ENCODE measurements around the gene ZNF846. TPM values are rescaled to one million over a fixed set of nuclear protein-coding genes. Genes with fewer than 3 reads are reported as not detected.
"Not testable (repeated sequence)": the region's sequence is repeated elsewhere in the genome, so short reads cannot be mapped to it uniquely, and the experiment has no call there.

Gene ZNF846
- polyA plus RNA-seq, 4 donors: 16.1 to 23.4 (median 17.8) TPM

- peak; percentile 94 to 96 (median 95) for DNase-seq (ENCODE audit: low read depth in 4 of 4, low spot score in 3 of 4)
These were observed 17.1 kb upstream of the ZNF846 start for GRCh38 chr19:9785367-9786331.

DNA sequence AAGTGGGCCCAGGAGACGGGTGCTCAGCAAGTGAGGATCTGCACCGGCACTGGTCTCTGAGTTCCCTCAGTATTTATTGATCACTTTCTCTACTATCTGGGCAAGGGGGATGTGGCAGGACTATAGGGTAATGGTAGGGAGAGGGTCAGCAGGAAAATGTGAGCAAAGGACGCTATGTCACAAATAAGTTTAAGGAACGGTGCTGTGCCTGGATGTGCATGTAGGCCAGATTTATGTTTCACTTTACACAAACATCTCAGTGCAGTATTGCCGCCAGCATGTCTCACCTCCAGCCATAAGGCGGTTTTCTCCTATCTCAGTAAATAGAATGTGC is 15.6 kb upstream of the ZNF846 start:
- DNase-seq (ENCODE audit: low read depth in 4 of 4, low spot score in 3 of 4): not testable (repeated sequence)

DNA sequence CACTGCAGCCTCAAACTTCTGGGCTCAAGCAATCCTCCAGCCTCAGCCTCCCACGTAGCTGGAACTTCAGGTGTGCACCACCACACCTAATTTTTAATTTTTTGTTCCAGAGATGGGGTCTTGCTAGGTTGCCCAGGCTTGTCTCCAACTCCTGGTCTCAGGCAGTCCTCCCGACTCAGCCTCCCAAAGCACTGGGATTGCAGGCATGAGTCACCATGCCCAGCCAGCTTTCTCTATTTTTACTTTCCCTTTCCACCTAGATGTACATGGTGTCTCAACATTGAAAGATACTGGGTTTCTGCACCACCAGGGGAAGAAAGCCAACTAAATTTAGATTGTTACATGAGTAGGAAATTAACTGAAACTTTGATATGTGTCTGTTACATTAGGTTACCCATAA is 13.8 kb upstream of the ZNF846 start:
- DNase-seq (ENCODE audit: low read depth in 4 of 4, low spot score in 3 of 4): no peak

GRCh38 chr19:9757544-9758501 is 10.7 kb downstream of the ZNF846 start:
- no peak for DNase-seq (ENCODE audit: low read depth in 4 of 4, low spot score in 3 of 4)

- DNase-seq (ENCODE audit: low read depth in 4 of 4, low spot score in 3 of 4): no peak
These were observed 15.7 kb downstream of the ZNF846 start for GRCh38 chr19:9752701-9753443.

GRCh38 chr19:9751446-9751845 is 17.1 kb downstream of the ZNF846 start:
- no peak for DNase-seq (ENCODE audit: low read depth in 4 of 4, low spot score in 3 of 4)

- no peak for DNase-seq (ENCODE audit: low read depth in 4 of 4, low spot score in 3 of 4)
These were observed 26.9 kb downstream of the ZNF846 start for GRCh38 chr19:9741476-9742171.

DNA sequence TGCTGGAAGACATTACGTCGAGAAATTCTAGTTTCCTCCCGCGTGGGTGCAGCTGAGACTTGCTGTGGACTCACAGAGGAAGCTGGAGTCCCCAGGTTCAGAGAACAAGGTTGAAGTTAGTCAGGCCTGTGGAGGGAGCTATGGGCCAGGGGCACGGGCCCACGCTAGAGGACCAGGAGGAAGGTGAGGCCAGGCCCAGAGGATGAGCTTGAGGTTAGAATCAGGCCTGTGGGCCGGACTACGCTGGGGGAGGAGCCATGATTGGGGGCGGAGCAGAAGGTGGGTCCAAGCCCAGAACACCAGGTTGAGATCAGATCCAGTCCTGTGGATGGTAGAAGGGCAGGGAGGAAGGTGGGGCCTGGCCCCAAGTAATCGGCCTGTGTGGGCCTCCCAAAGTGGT is 32.6 kb downstream of the ZNF846 start:
- no peak for DNase-seq (ENCODE audit: low read depth in 4 of 4, low spot score in 3 of 4)

DNA sequence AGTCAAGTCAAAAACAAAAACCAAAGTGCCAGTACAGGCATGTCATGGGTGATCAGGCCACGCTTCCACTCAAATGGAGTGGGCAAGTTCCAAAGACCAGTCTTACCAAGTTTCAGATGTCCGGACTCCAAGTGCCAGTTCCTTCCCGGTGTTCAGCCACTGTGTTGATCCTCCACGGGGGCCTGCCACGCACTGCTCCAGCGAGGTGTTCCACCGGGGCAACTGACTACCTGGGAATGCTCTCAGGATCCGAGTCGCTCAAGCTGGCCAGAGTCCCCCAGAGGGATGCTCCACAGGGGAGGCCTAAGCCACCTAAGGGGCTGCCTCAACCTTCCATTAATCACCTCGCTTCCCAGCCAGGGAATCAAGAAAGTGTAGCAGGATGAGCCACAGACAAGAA is 38.5 kb downstream of the ZNF846 start:
- DNase-seq (ENCODE audit: low read depth in 4 of 4, low spot score in 3 of 4): not testable (repeated sequence)

GRCh38 chr19:9729162-9729561 is 39.4 kb downstream of the ZNF846 start:
- no peak for DNase-seq (ENCODE audit: low read depth in 4 of 4, low spot score in 3 of 4)

DNA sequence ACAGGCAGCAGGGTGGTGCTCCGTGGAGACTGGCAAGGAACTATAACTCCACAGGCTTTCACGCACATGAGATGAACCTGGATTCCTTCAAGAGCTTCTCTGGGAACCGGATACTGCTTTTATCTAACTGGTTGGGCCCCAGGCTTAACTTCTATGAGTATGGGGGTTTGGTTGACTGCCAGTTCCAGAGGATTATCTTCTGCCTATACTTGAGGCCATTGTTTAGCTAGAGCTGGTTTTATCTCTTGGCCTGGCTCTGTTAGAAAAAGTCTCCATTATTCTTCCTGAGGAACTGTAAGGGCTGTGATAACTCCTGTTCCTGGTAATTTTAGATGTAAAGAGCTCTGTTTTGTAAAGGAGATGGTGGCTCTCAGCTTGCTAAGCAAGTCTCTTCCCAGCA is 40.9 kb downstream of the ZNF846 start:
- DNase-seq (ENCODE audit: low read depth in 4 of 4, low spot score in 3 of 4): no peak

GRCh38 chr19:9725508-9726201 is 42.9 kb downstream of the ZNF846 start:
- DNase-seq (ENCODE audit: low read depth in 4 of 4, low spot score in 3 of 4): not testable (repeated sequence)

GRCh38 chr19:9724157-9724556 is 44.4 kb downstream of the ZNF846 start:
- no peak for DNase-seq (ENCODE audit: low read depth in 4 of 4, low spot score in 3 of 4)

DNA sequence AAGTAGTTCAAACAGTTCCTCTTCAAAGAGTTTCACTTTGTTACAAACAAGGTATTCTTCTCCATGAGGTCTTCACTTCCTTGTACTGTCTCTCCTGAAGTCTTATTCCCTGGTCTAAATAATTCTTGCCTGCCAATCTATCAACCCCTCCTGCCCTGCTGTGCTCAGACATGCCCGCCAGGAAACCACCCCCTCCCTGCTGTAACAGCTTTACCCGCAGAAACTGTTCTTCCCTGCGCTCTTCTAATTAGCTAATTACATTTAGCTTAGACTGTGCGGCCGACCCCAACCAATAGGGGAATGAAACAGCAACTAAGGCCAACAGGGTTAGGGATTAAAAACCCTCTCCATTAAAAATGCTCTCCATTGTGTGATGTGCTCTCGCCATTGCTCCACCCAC is 46.7 kb downstream of the ZNF846 start:
- no peak for DNase-seq (ENCODE audit: low read depth in 4 of 4, low spot score in 3 of 4)

- DNase-seq (ENCODE audit: low read depth in 4 of 4, low spot score in 3 of 4): no peak
These were observed 48.0 kb downstream of the ZNF846 start for GRCh38 chr19:9720541-9720940.

- DNase-seq (ENCODE audit: low read depth in 4 of 4, low spot score in 3 of 4): no peak
These were observed 56.7 kb downstream of the ZNF846 start for GRCh38 chr19:9711815-9712214.

DNA sequence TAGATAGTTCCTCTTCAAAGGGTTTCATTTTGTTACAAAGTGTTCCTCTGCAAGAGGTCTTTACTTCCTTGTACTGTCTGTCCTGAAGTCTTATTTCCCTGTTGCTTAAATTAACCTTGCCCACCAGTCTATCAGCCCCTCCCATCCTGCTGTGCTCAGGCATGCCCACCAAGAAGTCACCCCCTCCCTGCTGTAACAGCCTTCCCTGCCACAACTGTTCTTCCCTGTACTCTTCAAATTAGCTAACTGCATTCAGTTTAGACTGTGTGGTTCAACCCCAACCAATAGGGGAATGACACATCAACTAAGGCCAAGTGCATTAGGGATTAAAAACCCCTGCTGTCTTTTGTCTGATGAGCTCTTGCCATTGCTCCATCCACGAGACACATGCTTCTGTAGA is 59.2 kb downstream of the ZNF846 start:
- no peak for DNase-seq (ENCODE audit: low read depth in 4 of 4, low spot score in 3 of 4)

- DNase-seq (ENCODE audit: low read depth in 4 of 4, low spot score in 3 of 4): no peak
These were observed 62.7 kb downstream of the ZNF846 start for GRCh38 chr19:9705836-9706235.

DNA sequence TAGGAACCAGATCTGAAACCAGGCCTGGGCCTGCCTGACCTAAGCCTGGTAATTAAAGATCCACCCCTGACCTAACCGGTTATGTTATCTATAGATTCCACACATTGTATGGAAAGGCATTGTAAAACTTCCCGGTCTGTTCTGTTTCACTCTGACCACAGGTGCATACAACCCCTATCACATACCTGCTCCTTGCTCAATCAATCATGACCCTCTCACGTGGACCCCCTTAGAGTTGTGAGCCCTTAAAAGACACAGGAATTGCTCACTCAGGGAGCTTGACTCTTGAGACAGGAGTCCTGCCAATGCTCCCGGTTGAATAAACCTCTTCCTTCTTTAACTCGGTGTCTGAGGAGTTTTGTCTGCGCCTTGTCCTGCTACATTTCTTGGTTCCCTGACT is 66.4 kb downstream of the ZNF846 start:
- no peak for DNase-seq (ENCODE audit: low read depth in 4 of 4, low spot score in 3 of 4)

All from right renal pelvis (tissue), 4 donors.